Chondrocyte (in vitro differentiated cells): Measurements from ENCODE around the gene TUSC2. TPM values are rescaled to one million over a fixed set of nuclear protein-coding genes. Genes with fewer than 3 reads are reported as not detected.
A peak's percentile ranks its signal among the peaks of the same experiment; 100 is the strongest.

Experiments used
- DNase-seq: peaks from one replicate; pipeline ENCODE4 v3.0.0; 2021; ENCODE audit warnings: mixed read lengths, low spot score
- H3K27ac Mint-ChIP-seq: one replicate; pipeline ENCODE4 v1.8.0; 2021; ENCODE audit warnings: mild to moderate bottlenecking, moderate library complexity, mixed read lengths; ENCODE audit not compliant: unreplicated experiment
- H3K27me3 Mint-ChIP-seq: 2 replicates; pipeline ENCODE4 v1.8.0; 2021; ENCODE audit warnings: low read depth, mixed read lengths
- H3K36me3 Mint-ChIP-seq: 2 replicates; pipeline ENCODE4 v1.8.0; 2021; ENCODE audit warnings: low read depth, mixed read lengths
- H3K4me1 Mint-ChIP-seq: 2 replicates; pipeline ENCODE4 v1.8.0; 2021; ENCODE audit warnings: low read depth, mild to moderate bottlenecking, mixed read lengths
- H3K4me3 Mint-ChIP-seq: one replicate; pipeline ENCODE4 v1.8.0; 2021; ENCODE audit warnings: mild to moderate bottlenecking, moderate library complexity, mixed read lengths; ENCODE audit not compliant: unreplicated experiment
- H3K9me3 Mint-ChIP-seq: 2 replicates; pipeline ENCODE4 v1.8.0; 2021; ENCODE audit warnings: low read depth, mixed read lengths
- total RNA-seq: library from RNA; stranded (reverse); gene quantifications from 3 replicates; pipeline ENCODE4 v1.2.1, GENCODE V29; 2021
- TF ChIP-seq, protein P1 (sequence below): fragments of 200-600 bp; sonication (generic); IDR thresholded peaks from 2 replicates; pipeline ENCODE4 v1.5.0; 2021; ENCODE audit warnings: antibody characterized with exemption, mild to moderate bottlenecking, moderate library complexity

Gene TUSC2
- total RNA-seq, 1 donor from 2014 or later = 15.3 TPM

DNA sequence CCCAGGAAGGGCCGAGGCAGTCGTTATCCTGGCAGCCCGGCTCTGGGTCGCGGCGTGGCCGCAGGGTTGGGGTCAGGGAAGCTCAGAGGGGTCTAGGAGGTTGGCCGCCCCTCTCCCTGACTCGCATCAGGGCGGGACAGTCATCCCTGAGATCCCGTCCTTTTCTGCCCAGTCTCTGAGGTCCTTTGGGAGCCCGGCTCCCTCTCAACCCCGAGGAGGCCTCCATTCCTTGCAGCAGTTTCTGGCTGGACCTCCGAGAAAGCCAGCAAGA lies 6.0 kb downstream of the TUSC2 start:
- TF ChIP-seq, protein P1, sequence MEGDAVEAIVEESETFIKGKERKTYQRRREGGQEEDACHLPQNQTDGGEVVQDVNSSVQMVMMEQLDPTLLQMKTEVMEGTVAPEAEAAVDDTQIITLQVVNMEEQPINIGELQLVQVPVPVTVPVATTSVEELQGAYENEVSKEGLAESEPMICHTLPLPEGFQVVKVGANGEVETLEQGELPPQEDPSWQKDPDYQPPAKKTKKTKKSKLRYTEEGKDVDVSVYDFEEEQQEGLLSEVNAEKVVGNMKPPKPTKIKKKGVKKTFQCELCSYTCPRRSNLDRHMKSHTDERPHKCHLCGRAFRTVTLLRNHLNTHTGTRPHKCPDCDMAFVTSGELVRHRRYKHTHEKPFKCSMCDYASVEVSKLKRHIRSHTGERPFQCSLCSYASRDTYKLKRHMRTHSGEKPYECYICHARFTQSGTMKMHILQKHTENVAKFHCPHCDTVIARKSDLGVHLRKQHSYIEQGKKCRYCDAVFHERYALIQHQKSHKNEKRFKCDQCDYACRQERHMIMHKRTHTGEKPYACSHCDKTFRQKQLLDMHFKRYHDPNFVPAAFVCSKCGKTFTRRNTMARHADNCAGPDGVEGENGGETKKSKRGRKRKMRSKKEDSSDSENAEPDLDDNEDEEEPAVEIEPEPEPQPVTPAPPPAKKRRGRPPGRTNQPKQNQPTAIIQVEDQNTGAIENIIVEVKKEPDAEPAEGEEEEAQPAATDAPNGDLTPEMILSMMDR = peak; percentile 33
- peak overlapping the region; percentile 80 for H3K4me3 Mint-ChIP-seq
- H3K9me3 Mint-ChIP-seq = no peaks in the 10 kb centered on the region
- peaks cover 48% of the 10 kb centered on the region for H3K4me1 Mint-ChIP-seq
- DNase-seq = no peak
- no peaks in the 10 kb centered on the region for H3K27me3 Mint-ChIP-seq
- no peak overlapping the region for H3K27ac Mint-ChIP-seq
- peaks cover 3% of the 10 kb centered on the region for H3K36me3 Mint-ChIP-seq

GRCh38 chr3:50321336-50322114 lies 6.5 kb downstream of the TUSC2 start:
- DNase-seq = peak; percentile 96
- Mint-ChIP-seq H3K27ac (peak overlapping the region; percentile 96), H3K9me3 (no peaks in the 10 kb centered on the region), H3K4me1 (peaks cover 50% of the 10 kb centered on the region), H3K4me3 (peak overlapping the region; percentile 80), H3K27me3 (no peaks in the 10 kb centered on the region), H3K36me3 (peaks cover 3% of the 10 kb centered on the region)
- TF ChIP-seq, protein P1 = peak; percentile 80

DNA sequence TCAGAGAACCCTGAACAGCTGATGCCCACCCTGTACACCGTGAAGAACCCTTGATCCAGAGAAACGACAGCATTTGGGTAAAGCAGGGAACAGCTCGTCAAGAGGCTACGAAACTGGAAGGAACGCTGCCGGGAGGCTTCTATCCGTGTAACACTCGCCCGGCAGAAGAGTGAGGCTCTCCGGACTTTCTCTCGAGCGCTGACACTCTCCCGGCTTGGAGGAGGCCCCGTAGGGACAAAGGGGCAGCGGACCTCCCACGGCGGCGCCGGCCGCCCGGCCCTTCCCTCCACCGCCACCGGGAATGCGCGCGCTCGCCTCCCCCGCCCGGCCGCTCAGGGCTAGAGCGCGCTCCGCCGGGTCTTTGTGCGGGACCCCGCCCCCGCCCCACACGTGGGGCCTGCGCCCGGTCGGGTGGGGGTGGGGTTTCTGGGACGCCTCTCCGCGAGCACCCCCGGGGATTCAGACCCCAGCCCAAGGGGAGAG lies 7.1 kb downstream of the TUSC2 start:
- peak overlapping the region; percentile 89 for H3K27ac Mint-ChIP-seq
- no peaks in the 10 kb centered on the region for H3K27me3 Mint-ChIP-seq
- H3K4me3 Mint-ChIP-seq = peak overlapping the region; percentile 86
- TF ChIP-seq, protein P1 = no peak
- H3K4me1 Mint-ChIP-seq = peaks cover 51% of the 10 kb centered on the region
- DNase-seq = peak; percentile 86
- peaks cover 5% of the 10 kb centered on the region for H3K36me3 Mint-ChIP-seq
- H3K9me3 Mint-ChIP-seq = no peaks in the 10 kb centered on the region

DNA sequence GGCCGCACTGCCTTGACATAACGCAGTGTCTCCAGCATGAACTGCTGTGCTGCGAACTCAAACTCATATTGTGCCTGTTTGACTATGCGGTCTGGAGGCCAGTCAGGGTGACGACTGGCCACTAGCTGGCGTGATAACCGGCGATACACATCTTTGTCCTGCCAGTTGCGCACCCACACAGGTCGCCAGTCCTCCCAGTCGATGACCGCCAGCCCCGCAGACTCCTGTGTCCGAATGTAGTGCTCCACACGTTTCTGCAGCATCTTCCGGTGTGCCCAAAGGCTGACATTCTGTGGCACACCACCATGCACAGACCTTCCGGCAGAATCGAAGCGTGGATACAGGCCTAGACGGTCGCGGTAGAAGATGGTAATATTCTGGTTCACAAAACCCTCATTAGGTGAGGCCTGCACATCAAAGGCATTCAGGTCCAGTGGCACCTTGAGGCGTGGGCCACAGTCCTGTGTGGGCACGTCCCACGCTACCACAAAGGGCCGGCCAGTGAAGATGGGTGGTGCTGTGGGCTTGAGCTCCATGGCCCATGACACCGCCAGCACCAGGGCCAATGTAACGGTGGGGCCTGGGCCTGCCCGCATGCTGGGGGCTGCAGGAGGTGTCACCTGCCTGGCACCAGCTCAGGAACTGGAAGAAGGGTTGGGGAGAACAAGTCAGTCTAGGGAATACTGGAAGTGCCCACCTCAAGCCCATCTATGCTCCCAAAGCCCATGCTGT lies 8.0 kb downstream of the TUSC2 start:
- DNase-seq = no peak
- peak overlapping the region; percentile 86 for H3K4me3 Mint-ChIP-seq
- H3K4me1 Mint-ChIP-seq = peaks cover 51% of the 10 kb centered on the region
- H3K36me3 Mint-ChIP-seq = peaks cover 8% of the 10 kb centered on the region
- no peak overlapping the region for H3K27ac Mint-ChIP-seq
- TF ChIP-seq, protein P1 = no peak
- no peaks in the 10 kb centered on the region for H3K27me3 Mint-ChIP-seq
- H3K9me3 Mint-ChIP-seq = no peaks in the 10 kb centered on the region

DNA sequence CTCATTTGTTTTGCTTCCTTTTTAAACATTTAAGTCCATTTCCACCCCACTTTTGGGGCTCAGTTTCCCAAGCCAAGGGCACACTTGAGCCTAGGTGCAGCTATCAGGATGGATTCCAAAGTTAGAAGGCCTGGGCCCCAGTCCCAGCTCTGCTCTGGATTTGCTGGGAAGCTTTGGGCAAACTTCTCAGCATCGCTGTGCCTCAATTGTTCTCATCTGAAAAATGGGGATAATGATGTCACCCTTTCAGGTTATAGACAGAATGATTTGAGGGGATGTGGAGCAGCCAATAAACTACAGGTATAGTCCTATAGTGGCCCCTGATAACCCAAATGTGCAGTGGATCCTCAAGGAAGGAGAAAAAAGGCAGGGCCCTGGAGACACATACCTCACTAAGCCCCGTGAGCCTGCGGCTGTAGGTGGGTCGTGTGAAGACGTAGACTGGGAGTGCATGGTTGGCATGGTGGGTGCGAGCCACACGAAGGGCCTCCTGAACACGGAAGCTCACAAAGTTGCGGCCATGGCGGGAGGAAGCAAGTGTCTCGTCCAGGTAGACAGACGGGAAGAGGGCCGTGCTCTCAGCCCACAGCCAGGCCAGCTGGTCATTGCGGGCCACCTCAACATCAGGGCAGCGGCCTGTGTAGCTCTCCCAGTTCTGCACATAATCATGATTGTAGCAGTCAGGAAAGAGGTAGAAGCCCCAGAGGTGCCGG lies 8.7 kb downstream of the TUSC2 start:
- H3K4me3 Mint-ChIP-seq = peak overlapping the region; percentile 30
- no peaks in the 10 kb centered on the region for H3K9me3 Mint-ChIP-seq
- H3K36me3 Mint-ChIP-seq = peaks cover 8% of the 10 kb centered on the region
- DNase-seq = no peak
- TF ChIP-seq, protein P1 = no peak
- H3K27ac Mint-ChIP-seq = no peak overlapping the region
- H3K27me3 Mint-ChIP-seq = no peaks in the 10 kb centered on the region
- peaks cover 47% of the 10 kb centered on the region for H3K4me1 Mint-ChIP-seq
